HEK293T (cell line): ENCODE data around the gene SLC4A2.

Source experiments
- ELF4 ChIP-seq: fragments of 450-650 bp; IDR thresholded peaks from 2 replicates; pipeline ENCODE4 v1.6.1; 2017; ENCODE audit warnings: antibody characterized with exemption
- FOXA1 ChIP-seq: fragments of 450-650 bp; IDR thresholded peaks from 2 replicates; pipeline ENCODE4 v1.6.1; 2016; ENCODE audit warnings: mild to moderate bottlenecking
- FOXK2 ChIP-seq: fragments of 450-650 bp; IDR thresholded peaks from 2 replicates; pipeline ENCODE4 v1.6.1; 2016; ENCODE audit warnings: mild to moderate bottlenecking
- FOXM1 ChIP-seq: fragments of 450-650 bp; IDR thresholded peaks from 2 replicates; pipeline ENCODE4 v1.6.1; 2017; ENCODE audit warnings: mild to moderate bottlenecking, borderline replicate concordance
- L3MBTL2 ChIP-seq: fragments of 450-650 bp; conservative IDR thresholded peaks from 2 replicates; pipeline ENCODE4 v1.6.1; 2016; ENCODE audit warnings: mild to moderate bottlenecking
- LEF1 ChIP-seq: fragments of 450-650 bp; IDR thresholded peaks from 2 replicates; pipeline ENCODE4 v1.6.1; 2017; ENCODE audit warnings: mild to moderate bottlenecking, borderline replicate concordance
- SP1 ChIP-seq: fragments of 450-650 bp; IDR thresholded peaks from 2 replicates; pipeline ENCODE4 v1.6.1; 2017
- SUZ12 ChIP-seq: fragments of 450-650 bp; IDR thresholded peaks from 2 replicates; pipeline ENCODE4 v1.6.1; 2016; ENCODE audit warnings: mild to moderate bottlenecking
- TF ChIP-seq, protein P1 (sequence below): fragments of 450-650 bp; IDR thresholded peaks from 2 replicates; pipeline ENCODE4 v1.6.1; 2016

DNA sequence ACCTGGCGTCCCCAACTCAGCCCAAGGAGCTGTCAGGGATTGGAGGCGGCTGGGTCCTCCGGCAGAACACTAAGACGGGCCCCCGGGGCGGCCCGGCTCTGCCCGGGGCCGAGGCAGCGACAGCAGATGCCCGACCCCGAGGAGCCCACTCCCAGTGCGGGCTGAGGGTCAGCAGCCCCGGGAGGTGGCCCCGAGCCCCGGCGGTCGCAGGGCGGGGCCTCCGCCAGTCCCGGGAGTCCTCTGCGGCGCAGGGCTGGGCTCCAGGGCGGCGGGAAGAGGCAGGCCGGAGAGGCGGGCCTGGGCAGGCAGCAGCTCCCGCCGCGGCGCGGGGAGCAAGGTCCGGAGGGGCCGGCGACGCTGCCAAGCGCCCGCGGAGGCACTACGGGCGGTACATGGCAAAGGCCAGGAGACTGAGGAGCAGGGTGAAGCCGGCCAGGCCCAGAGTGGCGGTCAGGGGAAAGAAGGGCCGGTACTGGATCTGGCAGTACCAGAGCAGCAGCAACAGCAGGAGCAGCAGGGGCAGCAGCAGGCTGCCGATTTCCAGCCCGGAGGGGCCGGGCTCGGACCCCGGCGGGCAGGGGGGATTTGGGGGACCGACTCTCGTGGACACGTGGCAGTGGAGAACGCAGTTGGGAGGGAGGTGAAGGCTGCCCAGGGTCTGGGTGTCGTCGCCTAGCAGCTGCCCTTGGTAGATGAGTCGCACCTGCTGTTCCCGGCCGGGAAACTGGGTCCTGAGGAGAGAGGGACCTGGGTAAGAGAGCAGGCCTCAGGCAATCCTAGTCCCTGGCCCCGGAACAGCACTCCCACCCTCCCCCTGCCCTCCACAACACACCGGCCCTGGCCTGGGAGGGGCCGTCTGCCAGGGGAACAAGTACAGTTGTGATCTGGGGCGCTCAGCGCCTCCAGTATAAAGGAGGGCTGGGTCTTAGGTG, 22.0 kb downstream of the SLC4A2 start:
- no peak for TF ChIP-seq ELF4
- TF ChIP-seq SP1: no peak
- no peak for TF ChIP-seq LEF1
- TF ChIP-seq FOXA1: no peak
- TF ChIP-seq FOXM1: no peak
- TF ChIP-seq L3MBTL2: no peak
- no peak for TF ChIP-seq SUZ12
- TF ChIP-seq, protein P1, sequence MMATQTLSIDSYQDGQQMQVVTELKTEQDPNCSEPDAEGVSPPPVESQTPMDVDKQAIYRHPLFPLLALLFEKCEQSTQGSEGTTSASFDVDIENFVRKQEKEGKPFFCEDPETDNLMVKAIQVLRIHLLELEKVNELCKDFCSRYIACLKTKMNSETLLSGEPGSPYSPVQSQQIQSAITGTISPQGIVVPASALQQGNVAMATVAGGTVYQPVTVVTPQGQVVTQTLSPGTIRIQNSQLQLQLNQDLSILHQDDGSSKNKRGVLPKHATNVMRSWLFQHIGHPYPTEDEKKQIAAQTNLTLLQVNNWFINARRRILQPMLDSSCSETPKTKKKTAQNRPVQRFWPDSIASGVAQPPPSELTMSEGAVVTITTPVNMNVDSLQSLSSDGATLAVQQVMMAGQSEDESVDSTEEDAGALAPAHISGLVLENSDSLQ: no peak
- TF ChIP-seq FOXK2: no peak
